H9 (cell line): ENCODE measurements around the gene CYS1. TPM values are rescaled to one million over a fixed set of nuclear protein-coding genes. Genes with fewer than 3 reads are reported as not detected.

Source experiments
- DNase-seq: peaks from one replicate; pipeline ENCODE4 v3.0.0-alpha.2; 2017
- H2AFZ ChIP-seq: one replicate; pipeline ENCODE4 v1.6.1; 2013; ENCODE audit warnings: mild to moderate bottlenecking, low read length, control low read depth, moderate library complexity
- H2AK5ac ChIP-seq: 2 replicates; pipeline ENCODE4 v1.6.1; 2013; ENCODE audit warnings: low read length, control low read depth, mixed read lengths; ENCODE audit not compliant: insufficient read length
- H2BK120ac ChIP-seq: one replicate; pipeline ENCODE4 v1.6.1; 2013; ENCODE audit warnings: low read depth, mild to moderate bottlenecking, low read length, control low read depth, inconsistent platforms; ENCODE audit not compliant: poor library complexity, severe bottlenecking
- H2BK12ac ChIP-seq: 2 replicates; pipeline ENCODE4 v1.6.1; 2013; ENCODE audit warnings: low read length, control low read depth, mixed read lengths, low read depth; ENCODE audit not compliant: insufficient read length
- H2BK15ac ChIP-seq: 2 replicates; pipeline ENCODE4 v1.6.1; 2013; ENCODE audit warnings: low read depth, low read length, control low read depth
- H2BK20ac ChIP-seq: one replicate; pipeline ENCODE4 v1.6.1; 2013; ENCODE audit warnings: low read depth, mild to moderate bottlenecking, low read length, control low read depth, inconsistent platforms; ENCODE audit not compliant: poor library complexity, severe bottlenecking
- H2BK5ac ChIP-seq: 2 replicates; pipeline ENCODE4 v1.6.1; 2013; ENCODE audit warnings: low read length, control low read depth, mixed read lengths; ENCODE audit not compliant: insufficient read length
- H3K14ac ChIP-seq: 2 replicates; pipeline ENCODE4 v1.6.1; 2013; ENCODE audit warnings: low read length, control low read depth; ENCODE audit not compliant: insufficient read depth
- H3K18ac ChIP-seq: 2 replicates; pipeline ENCODE4 v1.6.1; 2013; ENCODE audit warnings: low read depth, mild to moderate bottlenecking, mixed read lengths, low read length, control low read depth; ENCODE audit not compliant: insufficient read length
- H3K23ac ChIP-seq: 2 replicates; pipeline ENCODE4 v1.6.1; 2013; ENCODE audit warnings: low read length, control low read depth, mixed read lengths, low read depth; ENCODE audit not compliant: insufficient read length
- H3K23me2 ChIP-seq: 2 replicates; pipeline ENCODE4 v1.6.1; 2013; ENCODE audit warnings: low read depth, mild to moderate bottlenecking, mixed read lengths, low read length, control low read depth; ENCODE audit not compliant: insufficient read length, poor library complexity, severe bottlenecking
- H3K27ac ChIP-seq: 2 replicates; pipeline ENCODE4 v1.5.1; 2013; ENCODE audit warnings: low read length, control low read depth, mixed read lengths, low read depth; ENCODE audit not compliant: insufficient read length
- H3K27me3 ChIP-seq: 2 replicates; pipeline ENCODE4 v1.6.1; 2013; ENCODE audit warnings: low read length, control low read depth, inconsistent platforms; ENCODE audit not compliant: insufficient read depth
- H3K4ac ChIP-seq: 2 replicates; pipeline ENCODE4 v1.6.1; 2013; ENCODE audit warnings: low read depth, mild to moderate bottlenecking, control low read depth, inconsistent platforms, low read length, moderate library complexity
- H3K4me1 ChIP-seq: 2 replicates; pipeline ENCODE4 v1.6.1; 2013; ENCODE audit warnings: low read length, control low read depth, inconsistent platforms; ENCODE audit not compliant: insufficient read depth
- H3K4me2 ChIP-seq: 2 replicates; pipeline ENCODE4 v1.6.1; 2013; ENCODE audit warnings: low read length, control low read depth, mixed read lengths; ENCODE audit not compliant: insufficient read length, insufficient read depth
- H3K56ac ChIP-seq: 2 replicates; pipeline ENCODE4 v1.6.1; 2013; ENCODE audit warnings: low read depth, mild to moderate bottlenecking, mixed read lengths, low read length, control low read depth; ENCODE audit not compliant: insufficient read length
- H3K79me1 ChIP-seq: 2 replicates; pipeline ENCODE4 v1.6.1; 2013; ENCODE audit warnings: low read depth, mild to moderate bottlenecking, moderate library complexity, low read length, control low read depth, inconsistent platforms; ENCODE audit not compliant: insufficient read depth, poor library complexity, severe bottlenecking
- H3K79me2 ChIP-seq: 2 replicates; pipeline ENCODE4 v1.6.1; 2013; ENCODE audit warnings: low read length, control low read depth, inconsistent platforms; ENCODE audit not compliant: insufficient read depth
- H3K9ac ChIP-seq: 2 replicates; pipeline ENCODE4 v1.6.1; 2013; ENCODE audit warnings: low read length, control low read depth, mixed read lengths; ENCODE audit not compliant: insufficient read length; ENCODE audit errors: extremely low read depth
- H3K9me3 ChIP-seq: one replicate; pipeline ENCODE4 v1.6.1; 2013; ENCODE audit warnings: low read depth, low read length, inconsistent platforms; ENCODE audit not compliant: control insufficient read depth
- H3T11ph ChIP-seq: one replicate; pipeline ENCODE4 v1.6.1; 2013; ENCODE audit warnings: mild to moderate bottlenecking, low read length, control low read depth, inconsistent platforms
- H4K20me1 ChIP-seq: one replicate; pipeline ENCODE4 v1.6.1; 2013; ENCODE audit not compliant: control insufficient read depth, insufficient read length, insufficient read depth
- H4K5ac ChIP-seq: 2 replicates; pipeline ENCODE4 v1.6.1; 2013; ENCODE audit warnings: low read depth, mild to moderate bottlenecking, mixed read lengths, low read length, control low read depth; ENCODE audit not compliant: insufficient read length
- H4K8ac ChIP-seq: replicated peaks from 2 replicates; pipeline ENCODE4 v1.6.1; 2013; ENCODE audit warnings: low read length, control low read depth, mixed read lengths, low read depth; ENCODE audit not compliant: insufficient read length
- H4K91ac ChIP-seq: 2 replicates; pipeline ENCODE4 v1.6.1; 2013; ENCODE audit warnings: low read depth, mild to moderate bottlenecking, moderate library complexity, mixed read lengths, low read length, control low read depth; ENCODE audit not compliant: insufficient read length
- H3K27ac Mint-ChIP-seq, 3 experiments: 2 replicates in 2 of 3; 3 replicates in 1 of 3; pipeline ENCODE4 v1.8.0; 2020 to 2021; ENCODE audit warnings: mixed read lengths in 3 of 3, mild to moderate bottlenecking in 1 of 3, moderate library complexity in 1 of 3
- H3K27me3 Mint-ChIP-seq: 2 replicates; pipeline ENCODE4 v1.8.0; 2021; ENCODE audit warnings: low read depth, mild to moderate bottlenecking, moderate library complexity, mixed read lengths
- H3K36me3 Mint-ChIP-seq, 3 experiments: 2 replicates in 2 of 3; 3 replicates in 1 of 3; pipeline ENCODE4 v1.8.0; 2020 to 2021; ENCODE audit warnings: low read depth in 3 of 3, mixed read lengths in 3 of 3; ENCODE audit not compliant: insufficient read depth in 1 of 3
- H3K4me1 Mint-ChIP-seq, 2 experiments: 2 replicates each; pipeline ENCODE4 v1.8.0; 2020; ENCODE audit warnings: mixed read lengths in 2 of 2
- H3K4me3 Mint-ChIP-seq, 2 experiments: 2 replicates in 1 of 2; 3 replicates in 1 of 2; pipeline ENCODE4 v1.8.0; 2020 to 2021; ENCODE audit warnings: mild to moderate bottlenecking in 2 of 2, mixed read lengths in 2 of 2, moderate library complexity in 1 of 2
- H3K9me3 Mint-ChIP-seq, 2 experiments: 2 replicates in 1 of 2; 3 replicates in 1 of 2; pipeline ENCODE4 v1.8.0; 2020; ENCODE audit warnings: mild to moderate bottlenecking in 2 of 2, mixed read lengths in 2 of 2, moderate library complexity in 1 of 2
- WGBS: extraction: QIAGEN DNeasy Blood & Tissue Kit; methylation state at CpG from one replicate; pipeline ENCODE4 v1.1.7; 2013; ENCODE audit warnings: missing lambda C conversion rate, low lambda C conversion rate, mixed read lengths; ENCODE audit not compliant: insufficient read length; ENCODE audit errors: extremely low coverage; 5-methylcytosine and 5-hydroxymethylcytosine counted together
- total RNA-seq: library from RNA; stranded (reverse); gene quantifications from 2 replicates; pipeline ENCODE4 v1.2.1, GENCODE V29; 2021
- TF ChIP-seq, protein P1 (sequence below): fragments of 200-600 bp; sonication (generic); conservative IDR thresholded peaks from 3 replicates; pipeline ENCODE4 v1.8.0; 2021; ENCODE audit warnings: antibody characterized with exemption, mild to moderate bottlenecking

The CYS1 gene
- total RNA-seq, 1 experiment from 2014 or later: 0.35 TPM

DNA sequence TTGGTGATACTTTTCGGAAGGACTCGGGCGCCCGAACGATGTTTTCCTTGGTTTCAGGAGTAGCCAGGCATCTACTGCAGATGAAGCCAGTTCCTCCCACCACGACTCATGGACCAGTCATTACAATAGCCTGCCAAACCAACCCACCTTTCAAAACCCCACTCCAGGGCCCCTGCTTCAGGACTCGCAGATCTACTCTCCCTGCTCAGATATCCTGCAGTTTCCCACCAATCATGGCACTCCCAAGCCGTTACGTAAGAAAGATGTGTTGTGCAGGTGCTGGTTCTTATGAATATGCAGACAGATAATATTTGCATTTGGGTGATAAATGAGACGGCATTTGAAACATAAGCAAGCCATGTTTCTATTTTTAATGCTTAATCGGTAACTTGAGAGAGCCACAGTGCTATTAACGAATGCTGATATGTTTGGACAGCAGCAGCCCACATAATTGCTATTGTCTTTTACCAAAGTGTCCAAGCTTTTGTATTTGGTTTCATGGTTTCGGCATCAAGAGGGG is 3.5 kb upstream of the CYS1 start:
- peaks cover 7 to 16% of the 10 kb centered on the region in 2 experiments for H3K4me1 Mint-ChIP-seq
- no peak overlapping the region for H3T11ph ChIP-seq
- H3K27me3 Mint-ChIP-seq: peaks cover 62% of the 10 kb centered on the region

More for the DNA sequence above, 3.5 kb upstream of the CYS1 start:
- H2BK12ac ChIP-seq: no peak overlapping the region
- H3K4ac ChIP-seq: no peak overlapping the region
- no peaks in the 10 kb centered on the region; the same call in 1 of the 2 replicates for H3K4me1 ChIP-seq
- H3K79me2 ChIP-seq: no peaks in the 10 kb centered on the region
- no peak overlapping the region for H2BK15ac ChIP-seq
- no peaks in the 10 kb centered on the region for H3K79me1 ChIP-seq
- H3K27me3 ChIP-seq: peaks cover 2% of the 10 kb centered on the region; the same call in 1 of the 2 replicates
- H3K56ac ChIP-seq: no peak overlapping the region
- WGBS: no CpG with 5 or more reads among the region's 13 CpGs
- H2AFZ ChIP-seq: no peak overlapping the region
- no peak overlapping the region for H4K5ac ChIP-seq
- H4K8ac ChIP-seq: no peak overlapping the region
- no peak overlapping the region for H2BK120ac ChIP-seq
- no peak overlapping the region for H3K14ac ChIP-seq
- Mint-ChIP-seq H3K9me3 (no peaks in the 10 kb centered on the region), H3K36me3 (no peaks in the 10 kb centered on the region; a peak in 1 of 7 replicates), H3K4me3 (no peak overlapping the region), H3K27ac (no peak overlapping the region)
- H3K27ac ChIP-seq: no peak overlapping the region
- no peak overlapping the region for H2BK20ac ChIP-seq
- TF ChIP-seq, protein P1, sequence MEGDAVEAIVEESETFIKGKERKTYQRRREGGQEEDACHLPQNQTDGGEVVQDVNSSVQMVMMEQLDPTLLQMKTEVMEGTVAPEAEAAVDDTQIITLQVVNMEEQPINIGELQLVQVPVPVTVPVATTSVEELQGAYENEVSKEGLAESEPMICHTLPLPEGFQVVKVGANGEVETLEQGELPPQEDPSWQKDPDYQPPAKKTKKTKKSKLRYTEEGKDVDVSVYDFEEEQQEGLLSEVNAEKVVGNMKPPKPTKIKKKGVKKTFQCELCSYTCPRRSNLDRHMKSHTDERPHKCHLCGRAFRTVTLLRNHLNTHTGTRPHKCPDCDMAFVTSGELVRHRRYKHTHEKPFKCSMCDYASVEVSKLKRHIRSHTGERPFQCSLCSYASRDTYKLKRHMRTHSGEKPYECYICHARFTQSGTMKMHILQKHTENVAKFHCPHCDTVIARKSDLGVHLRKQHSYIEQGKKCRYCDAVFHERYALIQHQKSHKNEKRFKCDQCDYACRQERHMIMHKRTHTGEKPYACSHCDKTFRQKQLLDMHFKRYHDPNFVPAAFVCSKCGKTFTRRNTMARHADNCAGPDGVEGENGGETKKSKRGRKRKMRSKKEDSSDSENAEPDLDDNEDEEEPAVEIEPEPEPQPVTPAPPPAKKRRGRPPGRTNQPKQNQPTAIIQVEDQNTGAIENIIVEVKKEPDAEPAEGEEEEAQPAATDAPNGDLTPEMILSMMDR: no peak
- H4K91ac ChIP-seq: no peak overlapping the region
- no peak overlapping the region for H2AK5ac ChIP-seq
- no peaks in the 10 kb centered on the region for H3K9me3 ChIP-seq
- no peak overlapping the region for H3K23ac ChIP-seq
- no peak for DNase-seq
- H3K18ac ChIP-seq: no peak overlapping the region
- H2BK5ac ChIP-seq: no peak overlapping the region
- no peaks in the 10 kb centered on the region for H4K20me1 ChIP-seq
- H3K9ac ChIP-seq: no peak overlapping the region
- H3K23me2 ChIP-seq: peaks cover 8% of the 10 kb centered on the region
- no peak overlapping the region for H3K4me2 ChIP-seq
